GM21360 (cell line): Measurements from ENCODE around the gene KDM1B.
A peak's percentile ranks its signal among the peaks of the same experiment; 100 is the strongest.
"Not testable (repeated sequence)": the region's sequence is repeated elsewhere in the genome, so short reads cannot be mapped to it uniquely, and the experiment has no call there.

Source experiments
- ATAC-seq: cut with Tn5 transposase; IDR thresholded peaks from one replicate; pipeline ENCODE4 v1.9.1; 2021; ENCODE audit warnings: mild to moderate bottlenecking, moderate library complexity; ENCODE audit not compliant: unreplicated experiment

KDM1B gene

GRCh38 chr6:18186033-18186432 lies 30.8 kb downstream of the KDM1B start:
- ATAC-seq, result no peak

GRCh38 chr6:18186540-18187250 lies 31.5 kb downstream of the KDM1B start:
- no peak for ATAC-seq

GRCh38 chr6:18187701-18188100 lies 32.5 kb downstream of the KDM1B start:
- ATAC-seq, result no peak

- ATAC-seq, result no peak
These were observed 34.0 kb downstream of the KDM1B start for GRCh38 chr6:18189196-18189595.

- no peak for ATAC-seq
These were observed 36.8 kb downstream of the KDM1B start for GRCh38 chr6:18192026-18192425.

GRCh38 chr6:18203786-18204185 lies 48.6 kb downstream of the KDM1B start:
- ATAC-seq, result no peak

- ATAC-seq, result no peak
These were observed 49.5 kb downstream of the KDM1B start for GRCh38 chr6:18204691-18205090.

GRCh38 chr6:18206591-18206990 lies 51.4 kb downstream of the KDM1B start:
- ATAC-seq, result no peak

- ATAC-seq, result no peak
These were observed 52.2 kb downstream of the KDM1B start for GRCh38 chr6:18207438-18207837.

- ATAC-seq, result no peak
These were observed 52.7 kb downstream of the KDM1B start for GRCh38 chr6:18207949-18208348.

GRCh38 chr6:18208778-18209177 lies 53.6 kb downstream of the KDM1B start:
- not testable (repeated sequence) for ATAC-seq

- ATAC-seq, result no peak
These were observed 54.4 kb downstream of the KDM1B start for GRCh38 chr6:18209539-18210197.

- no peak for ATAC-seq
These were observed 55.5 kb downstream of the KDM1B start for GRCh38 chr6:18210707-18211106.

GRCh38 chr6:18211338-18211737 lies 56.1 kb downstream of the KDM1B start:
- ATAC-seq, result peak; percentile 92

- ATAC-seq, result no peak
These were observed 57.0 kb downstream of the KDM1B start for GRCh38 chr6:18212231-18212630.

GRCh38 chr6:18213439-18213838 lies 58.2 kb downstream of the KDM1B start:
- ATAC-seq, result no peak

- no peak for ATAC-seq
These were observed 58.8 kb downstream of the KDM1B start for GRCh38 chr6:18214003-18214402.

- no peak for ATAC-seq
These were observed 60.2 kb downstream of the KDM1B start for GRCh38 chr6:18215436-18215835.

GRCh38 chr6:18216411-18216810 lies 61.2 kb downstream of the KDM1B start:
- ATAC-seq, result no peak

GRCh38 chr6:18218233-18218632 lies 63.0 kb downstream of the KDM1B start:
- ATAC-seq, result no peak

- ATAC-seq, result no peak
These were observed 64.4 kb downstream of the KDM1B start for GRCh38 chr6:18219591-18219990.

GRCh38 chr6:18221288-18221615 lies 66.0 kb downstream of the KDM1B start:
- ATAC-seq, result no peak
